ENCODE results near the gene SRGAP2B. TPM values are rescaled to one million over a fixed set of nuclear protein-coding genes. Genes with fewer than 3 reads are reported as not detected.
"Not testable (repeated sequence)": the region's sequence is repeated elsewhere in the genome, so short reads cannot be mapped to it uniquely, and the experiment has no call there.

The SRGAP2B gene
- total RNA-seq, 2 donors from 2014 or later = 24.1 to 24.4 TPM

- H3K4me3 Mint-ChIP-seq; ATAC-seq (replicated peaks); H3K27me3 Mint-ChIP-seq; H3K9me3 Mint-ChIP-seq; H3K27ac Mint-ChIP-seq; H3K4me1 Mint-ChIP-seq; H3K36me3 Mint-ChIP-seq (ENCODE audit: low read depth): not testable (repeated sequence)
Observed at GRCh38 chr1:145112703-145113102, 17.6 kb upstream of the SRGAP2B start.

- not testable (repeated sequence) for H3K27ac Mint-ChIP-seq; ATAC-seq (replicated peaks); H3K4me1 Mint-ChIP-seq; H3K27me3 Mint-ChIP-seq; H3K36me3 Mint-ChIP-seq (ENCODE audit: low read depth); H3K9me3 Mint-ChIP-seq; H3K4me3 Mint-ChIP-seq
Observed at GRCh38 chr1:145111674-145112073, 16.5 kb upstream of the SRGAP2B start.

GRCh38 chr1:145103294-145103693 is 8.2 kb upstream of the SRGAP2B start:
- not testable (repeated sequence) for H3K9me3 Mint-ChIP-seq; H3K4me3 Mint-ChIP-seq; H3K27ac Mint-ChIP-seq; H3K4me1 Mint-ChIP-seq; H3K36me3 Mint-ChIP-seq (ENCODE audit: low read depth); H3K27me3 Mint-ChIP-seq; ATAC-seq (replicated peaks)

DNA sequence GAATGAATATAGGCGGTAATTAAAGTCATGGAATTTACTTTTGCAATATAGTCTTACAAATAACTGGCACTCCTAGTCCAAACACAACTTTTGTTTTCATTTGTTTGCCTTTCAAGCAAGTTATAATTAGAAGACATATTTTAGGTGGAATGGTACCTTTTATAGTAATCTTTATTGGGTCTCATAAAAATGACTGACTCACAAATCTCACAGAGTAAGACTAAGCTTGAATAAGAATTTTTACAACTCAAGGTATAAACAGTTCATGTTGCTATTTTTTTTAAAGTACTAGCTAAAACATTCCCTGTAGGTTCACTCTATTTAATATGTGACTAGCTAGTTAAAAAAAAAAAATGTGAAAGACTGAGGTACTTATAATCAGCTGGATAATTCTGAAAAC is 6.6 kb upstream of the SRGAP2B start:
- ATAC-seq (replicated peaks); H3K4me1 Mint-ChIP-seq; H3K4me3 Mint-ChIP-seq; H3K36me3 Mint-ChIP-seq (ENCODE audit: low read depth); H3K27me3 Mint-ChIP-seq; H3K9me3 Mint-ChIP-seq; H3K27ac Mint-ChIP-seq: not testable (repeated sequence)

GRCh38 chr1:145094655-145095211 is 395 bp downstream of the SRGAP2B start:
- not testable (repeated sequence) for H3K4me1 Mint-ChIP-seq; H3K27ac Mint-ChIP-seq; H3K36me3 Mint-ChIP-seq (ENCODE audit: low read depth); H3K4me3 Mint-ChIP-seq; H3K27me3 Mint-ChIP-seq; H3K9me3 Mint-ChIP-seq
- peak; percentile 8 for ATAC-seq (replicated peaks)

- Mint-ChIP-seq H3K4me3 (peak overlapping the region; percentile 80), H3K27ac (peak overlapping the region; percentile 74)
- H3K36me3 Mint-ChIP-seq (ENCODE audit: low read depth); H3K9me3 Mint-ChIP-seq; H3K4me1 Mint-ChIP-seq; H3K27me3 Mint-ChIP-seq; ATAC-seq (replicated peaks): not testable (repeated sequence)
Observed at GRCh38 chr1:145093517-145094149, 1.5 kb downstream of the SRGAP2B start.

GRCh38 chr1:145082483-145083255 is 12.5 kb downstream of the SRGAP2B start:
- not testable (repeated sequence) for H3K27me3 Mint-ChIP-seq; H3K27ac Mint-ChIP-seq; H3K36me3 Mint-ChIP-seq (ENCODE audit: low read depth); ATAC-seq (replicated peaks); H3K4me3 Mint-ChIP-seq; H3K4me1 Mint-ChIP-seq; H3K9me3 Mint-ChIP-seq

- not testable (repeated sequence) for H3K36me3 Mint-ChIP-seq (ENCODE audit: low read depth); ATAC-seq (replicated peaks); H3K4me3 Mint-ChIP-seq; H3K4me1 Mint-ChIP-seq; H3K9me3 Mint-ChIP-seq; H3K27ac Mint-ChIP-seq; H3K27me3 Mint-ChIP-seq
Observed at GRCh38 chr1:145080193-145080592, 14.9 kb downstream of the SRGAP2B start.

- H3K27me3 Mint-ChIP-seq; ATAC-seq (replicated peaks); H3K9me3 Mint-ChIP-seq: not testable (repeated sequence)
Observed at GRCh38 chr1:145079737-145080136, 15.4 kb downstream of the SRGAP2B start.

GRCh38 chr1:145078787-145079370 is 16.2 kb downstream of the SRGAP2B start:
- H3K27me3 Mint-ChIP-seq; H3K4me1 Mint-ChIP-seq; H3K27ac Mint-ChIP-seq; ATAC-seq (replicated peaks); H3K9me3 Mint-ChIP-seq; H3K36me3 Mint-ChIP-seq (ENCODE audit: low read depth); H3K4me3 Mint-ChIP-seq: not testable (repeated sequence)

More at GRCh38 chr1:145079737-145080136, 15.4 kb downstream of the SRGAP2B start:
- H3K27ac Mint-ChIP-seq; H3K36me3 Mint-ChIP-seq (ENCODE audit: low read depth); H3K4me1 Mint-ChIP-seq; H3K4me3 Mint-ChIP-seq: not testable (repeated sequence)

- not testable (repeated sequence) for H3K9me3 Mint-ChIP-seq; H3K27ac Mint-ChIP-seq; ATAC-seq (replicated peaks); H3K27me3 Mint-ChIP-seq; H3K4me1 Mint-ChIP-seq; H3K4me3 Mint-ChIP-seq; H3K36me3 Mint-ChIP-seq (ENCODE audit: low read depth)
Observed at GRCh38 chr1:145077872-145078786, 17.0 kb downstream of the SRGAP2B start.

DNA sequence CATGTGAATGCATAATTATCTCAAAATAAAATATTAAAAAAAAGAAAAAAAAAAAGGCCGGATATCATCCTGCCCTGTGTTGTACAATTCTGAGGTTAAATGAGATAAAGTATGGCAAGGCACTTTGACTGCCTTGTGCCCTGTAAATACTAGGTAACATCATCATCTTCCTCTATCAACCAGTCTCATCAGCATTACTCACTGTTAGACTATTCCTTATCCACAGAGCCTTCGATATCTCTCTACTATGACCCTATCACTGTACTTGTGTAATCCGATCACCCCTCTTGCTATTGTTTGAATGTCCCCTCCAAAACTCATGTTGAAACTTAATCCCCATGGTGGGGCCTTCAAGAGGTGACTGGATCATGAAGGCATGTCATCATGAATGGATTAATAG is 18.3 kb downstream of the SRGAP2B start:
- H3K4me3 Mint-ChIP-seq; H3K27ac Mint-ChIP-seq; H3K36me3 Mint-ChIP-seq (ENCODE audit: low read depth); H3K4me1 Mint-ChIP-seq; H3K27me3 Mint-ChIP-seq; ATAC-seq (replicated peaks); H3K9me3 Mint-ChIP-seq: not testable (repeated sequence)

DNA sequence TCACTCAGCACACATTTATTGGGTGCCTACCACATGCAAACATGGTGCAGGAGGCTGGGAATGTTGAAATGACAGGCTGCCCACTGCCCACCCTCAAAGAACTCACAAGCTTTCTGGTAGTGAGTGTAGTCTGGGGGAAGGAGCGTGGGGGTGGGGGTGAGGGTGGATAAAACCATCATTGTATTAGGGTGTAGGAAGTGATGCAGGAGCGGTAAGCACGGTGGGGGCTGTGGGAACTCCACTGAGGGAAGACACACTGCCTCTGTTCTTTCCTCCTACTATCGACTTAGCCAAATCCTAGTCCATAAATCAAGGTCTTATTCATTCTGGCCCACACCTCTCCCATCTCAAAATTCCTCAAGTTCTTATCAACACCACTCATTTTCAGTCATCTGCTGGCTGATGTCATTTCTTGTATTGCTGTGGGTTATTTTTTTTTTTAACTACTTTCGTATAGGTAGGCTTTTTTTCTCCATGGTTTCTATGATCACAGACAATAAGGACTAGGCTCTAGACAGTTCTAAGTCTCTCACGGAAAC is 21.0 kb downstream of the SRGAP2B start:
- peak; percentile 83 for ATAC-seq (replicated peaks)
- not testable (repeated sequence) for H3K27me3 Mint-ChIP-seq; H3K9me3 Mint-ChIP-seq; H3K27ac Mint-ChIP-seq; H3K4me3 Mint-ChIP-seq; H3K36me3 Mint-ChIP-seq (ENCODE audit: low read depth); H3K4me1 Mint-ChIP-seq

DNA sequence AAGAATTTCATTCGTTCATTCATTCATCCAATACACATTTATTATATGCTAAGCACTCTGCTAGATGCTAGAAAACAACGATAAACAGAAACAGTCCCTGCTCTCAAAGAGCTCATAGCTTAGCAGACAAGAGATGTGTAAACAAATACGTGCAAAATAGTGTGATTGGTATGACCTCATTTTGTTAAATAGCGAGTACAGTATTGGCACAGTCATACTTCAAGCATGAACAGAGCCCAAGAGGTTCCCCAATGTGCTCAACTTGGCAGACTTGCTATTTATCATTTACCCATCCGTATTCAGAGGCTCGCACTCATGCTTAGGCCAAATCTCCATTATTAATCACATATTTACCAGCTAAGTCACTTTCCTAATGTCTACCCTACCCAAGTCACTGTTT is 23.6 kb downstream of the SRGAP2B start:
- H3K27ac Mint-ChIP-seq; H3K36me3 Mint-ChIP-seq (ENCODE audit: low read depth); ATAC-seq (replicated peaks); H3K4me3 Mint-ChIP-seq; H3K9me3 Mint-ChIP-seq; H3K27me3 Mint-ChIP-seq; H3K4me1 Mint-ChIP-seq: not testable (repeated sequence)
